Stimulated activated CD4-positive, alpha-beta T cell treated with anti-CD3 and anti-CD28 coated beads, Interleukin-12 subunit alpha, Interleukin-12 subunit beta, amount 100 ng/mL, for 24 hours (primary cell): Measurements from ENCODE around the gene KRTAP12-3.
"Not testable (repeated sequence)": the region's sequence is repeated elsewhere in the genome, so short reads cannot be mapped to it uniquely, and the experiment has no call there.

ENCODE experiments used
- DNase-seq, 2 experiments: peaks; one replicate each; pipeline ENCODE4 v3.0.0-alpha.2; 2020; ENCODE audit warnings: low read depth in 2 of 2

The KRTAP12-3 gene

GRCh38 chr21:44650265-44650972 is 7.3 kb upstream of the KRTAP12-3 start:
- DNase-seq, result no peak

GRCh38 chr21:44650973-44651675 is 6.6 kb upstream of the KRTAP12-3 start:
- DNase-seq, result no peak

- DNase-seq, result no peak
Observed at GRCh38 chr21:44653123-44653522, 4.6 kb upstream of the KRTAP12-3 start.

- no peak for DNase-seq
Observed at GRCh38 chr21:44653656-44654575, 3.8 kb upstream of the KRTAP12-3 start.

- DNase-seq, result no peak
Observed at GRCh38 chr21:44654576-44655175, 3.1 kb upstream of the KRTAP12-3 start, which contains the start of gene KRTAP12-4. Gene KRTAP12-4, minus strand, starts transcription at chr21:44654659. Its CDS starts 45 bp downstream, at chr21:44654614.

- DNase-seq, result no peak
Observed at GRCh38 chr21:44656868-44657267, 864 bp upstream of the KRTAP12-3 start.

- DNase-seq, result no peak
Observed at GRCh38 chr21:44658541-44658910, 794 bp downstream of the KRTAP12-3 start.

GRCh38 chr21:44658913-44659595 is 1.3 kb downstream of the KRTAP12-3 start:
- no peak for DNase-seq

GRCh38 chr21:44661567-44661966 is 3.8 kb downstream of the KRTAP12-3 start:
- DNase-seq, result not testable (repeated sequence)

- DNase-seq, result no peak
Observed at GRCh38 chr21:44664691-44665090, 7.0 kb downstream of the KRTAP12-3 start.

- no peak for DNase-seq
Observed at GRCh38 chr21:44666401-44667320, 8.9 kb downstream of the KRTAP12-3 start, which contains the start of gene KRTAP12-2. Gene KRTAP12-2, minus strand, starts transcription at chr21:44666927. Its CDS starts 41 bp downstream, at chr21:44666886.

- DNase-seq, result no peak
Observed at GRCh38 chr21:44667612-44668011, 9.9 kb downstream of the KRTAP12-3 start.

GRCh38 chr21:44670642-44671432 is 13.1 kb downstream of the KRTAP12-3 start:
- DNase-seq, result no peak

GRCh38 chr21:44671911-44672310 is 14.2 kb downstream of the KRTAP12-3 start:
- no peak for DNase-seq

GRCh38 chr21:44677881-44678280 is 20.1 kb downstream of the KRTAP12-3 start:
- DNase-seq, result no peak

- DNase-seq, result no peak
Observed at GRCh38 chr21:44681152-44681551, 23.4 kb downstream of the KRTAP12-3 start.

GRCh38 chr21:44681861-44682579 is 24.3 kb downstream of the KRTAP12-3 start, which contains the start of gene KRTAP12-1:
Gene KRTAP12-1, minus strand, starts transcription at chr21:44682163. Its CDS starts 40 bp downstream, at chr21:44682123.
- no peak for DNase-seq

- DNase-seq, result no peak
Observed at GRCh38 chr21:44682580-44683151, 24.9 kb downstream of the KRTAP12-3 start.
